Measurements from ENCODE around the gene GMEB1.
A peak's percentile ranks its signal among the peaks of the same experiment; 100 is the strongest.
"Not testable (repeated sequence)": the region's sequence is repeated elsewhere in the genome, so short reads cannot be mapped to it uniquely, and the experiment has no call there.

Gene GMEB1

DNA sequence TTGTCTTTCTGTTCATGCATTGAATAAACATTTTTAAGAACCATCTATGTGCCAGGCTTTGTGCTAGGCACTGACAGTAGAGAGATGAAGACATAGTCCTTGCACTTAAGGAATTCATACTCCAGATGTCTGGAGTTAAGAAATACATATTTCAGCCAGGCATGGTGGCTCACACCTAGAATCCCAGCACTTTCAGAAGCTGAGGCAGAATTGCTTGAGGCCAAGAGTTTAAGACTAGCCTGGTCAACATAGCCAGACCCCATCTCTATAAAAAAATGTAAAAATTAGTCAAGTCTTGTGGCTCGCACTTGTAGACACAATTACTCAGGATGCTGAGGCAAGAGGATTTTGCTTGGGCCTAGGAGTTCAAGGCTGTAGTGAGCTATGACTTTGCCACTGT lies 49.6 kb downstream of the GMEB1 start:
- DNase-seq (ENCODE audit: low read depth in 1 of 2, low spot score in 1 of 2): no peak
- in situ Hi-C loops (cut with HindIII; ENCODE audit: low pct_unique_long_range_greater_than_20kb, low sequenced_read_pairs): no loop called here
- TF ChIP-seq JUND (IDR thresholded peaks at IDR 0.05; ENCODE audit: low read depth): no peak

DNA sequence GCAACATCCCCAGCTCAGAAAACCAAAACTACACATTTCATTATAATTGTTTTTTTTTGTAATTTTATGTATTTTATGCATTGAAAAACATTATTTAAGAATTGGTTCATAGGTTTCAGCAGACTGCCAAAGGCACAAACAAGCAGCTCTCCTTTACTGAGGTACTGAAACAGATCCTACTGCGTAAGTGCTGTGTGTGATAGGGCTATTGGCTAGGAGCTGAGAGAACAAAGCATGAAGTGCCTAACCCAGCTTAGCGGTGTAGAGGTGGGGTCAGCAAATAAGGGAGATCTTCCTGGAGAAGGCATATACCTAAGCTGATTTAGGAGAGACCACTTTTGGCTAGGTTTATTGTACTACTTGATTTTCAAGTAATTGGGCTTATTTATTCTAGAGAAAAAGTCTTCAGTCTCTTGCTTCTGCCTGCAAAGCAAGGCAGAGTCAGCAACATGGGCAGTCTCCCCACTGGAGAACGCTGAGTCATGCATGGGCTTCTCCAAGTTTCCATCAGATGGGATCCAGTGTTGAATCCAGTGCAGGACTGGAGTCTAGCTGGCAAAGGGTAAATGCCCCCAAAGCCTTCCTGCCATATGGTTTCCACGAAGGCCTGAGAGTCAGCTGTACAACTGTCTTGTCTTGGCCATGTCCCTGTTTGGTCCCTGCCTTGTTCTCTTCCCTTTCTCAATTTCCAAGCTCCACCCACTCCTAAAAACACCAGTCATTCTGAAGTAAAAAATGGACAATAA lies 50.2 kb downstream of the GMEB1 start:
- peak in 1 of 2 experiments; percentile 15 for DNase-seq (ENCODE audit: low read depth in 1 of 2, low spot score in 1 of 2)
- no peak for TF ChIP-seq JUND (IDR thresholded peaks at IDR 0.05; ENCODE audit: low read depth)
- in situ Hi-C loops (cut with HindIII; ENCODE audit: low pct_unique_long_range_greater_than_20kb, low sequenced_read_pairs): no loop called here

GRCh38 chr1:28719332-28719619 lies 50.7 kb downstream of the GMEB1 start:
- no peak for TF ChIP-seq JUND (IDR thresholded peaks at IDR 0.05; ENCODE audit: low read depth)
- in situ Hi-C loops (cut with HindIII; ENCODE audit: low pct_unique_long_range_greater_than_20kb, low sequenced_read_pairs): no loop called here
- DNase-seq (ENCODE audit: low read depth in 1 of 2, low spot score in 1 of 2): no peak

- no peak for TF ChIP-seq JUND (IDR thresholded peaks at IDR 0.05; ENCODE audit: low read depth)
- in situ Hi-C loops (cut with HindIII; ENCODE audit: low pct_unique_long_range_greater_than_20kb, low sequenced_read_pairs): no loop called here
- DNase-seq (ENCODE audit: low read depth in 1 of 2, low spot score in 1 of 2): peak in 1 of 2 experiments; percentile 30
These were observed 51.8 kb downstream of the GMEB1 start for GRCh38 chr1:28720376-28720775.

- DNase-seq (ENCODE audit: low read depth in 1 of 2, low spot score in 1 of 2); in situ Hi-C loops (cut with HindIII; ENCODE audit: low pct_unique_long_range_greater_than_20kb, low sequenced_read_pairs): not testable (repeated sequence)
These were observed 53.3 kb downstream of the GMEB1 start for GRCh38 chr1:28721927-28722326.

DNA sequence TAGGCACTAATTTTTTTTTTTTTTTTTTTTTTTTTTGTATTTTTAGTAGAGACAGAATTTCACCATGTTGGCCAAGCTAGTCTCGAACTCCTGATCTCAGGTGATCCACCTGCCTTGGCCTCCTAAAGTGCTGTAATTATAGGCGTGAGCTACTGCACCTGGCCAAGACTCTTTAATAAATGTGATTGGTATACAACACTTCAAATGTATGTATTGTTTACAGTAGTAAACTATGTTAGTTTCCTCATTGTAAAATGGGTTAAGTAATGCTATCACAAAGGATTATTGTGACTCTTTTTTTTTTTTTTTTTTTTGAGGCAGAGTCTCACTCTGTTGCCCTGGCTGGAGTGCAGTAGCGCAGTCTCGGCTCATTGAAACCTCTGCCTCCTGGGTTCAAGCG lies 56.8 kb downstream of the GMEB1 start:
- in situ Hi-C loops (cut with HindIII; ENCODE audit: low pct_unique_long_range_greater_than_20kb, low sequenced_read_pairs); DNase-seq (ENCODE audit: low read depth in 1 of 2, low spot score in 1 of 2): not testable (repeated sequence)

GRCh38 chr1:28735961-28736449 lies 67.4 kb downstream of the GMEB1 start:
- TF ChIP-seq JUND (IDR thresholded peaks at IDR 0.05; ENCODE audit: low read depth): no peak
- DNase-seq (ENCODE audit: low read depth in 1 of 2, low spot score in 1 of 2): no peak
- in situ Hi-C loops (cut with HindIII; ENCODE audit: low pct_unique_long_range_greater_than_20kb, low sequenced_read_pairs): no loop called here

DNA sequence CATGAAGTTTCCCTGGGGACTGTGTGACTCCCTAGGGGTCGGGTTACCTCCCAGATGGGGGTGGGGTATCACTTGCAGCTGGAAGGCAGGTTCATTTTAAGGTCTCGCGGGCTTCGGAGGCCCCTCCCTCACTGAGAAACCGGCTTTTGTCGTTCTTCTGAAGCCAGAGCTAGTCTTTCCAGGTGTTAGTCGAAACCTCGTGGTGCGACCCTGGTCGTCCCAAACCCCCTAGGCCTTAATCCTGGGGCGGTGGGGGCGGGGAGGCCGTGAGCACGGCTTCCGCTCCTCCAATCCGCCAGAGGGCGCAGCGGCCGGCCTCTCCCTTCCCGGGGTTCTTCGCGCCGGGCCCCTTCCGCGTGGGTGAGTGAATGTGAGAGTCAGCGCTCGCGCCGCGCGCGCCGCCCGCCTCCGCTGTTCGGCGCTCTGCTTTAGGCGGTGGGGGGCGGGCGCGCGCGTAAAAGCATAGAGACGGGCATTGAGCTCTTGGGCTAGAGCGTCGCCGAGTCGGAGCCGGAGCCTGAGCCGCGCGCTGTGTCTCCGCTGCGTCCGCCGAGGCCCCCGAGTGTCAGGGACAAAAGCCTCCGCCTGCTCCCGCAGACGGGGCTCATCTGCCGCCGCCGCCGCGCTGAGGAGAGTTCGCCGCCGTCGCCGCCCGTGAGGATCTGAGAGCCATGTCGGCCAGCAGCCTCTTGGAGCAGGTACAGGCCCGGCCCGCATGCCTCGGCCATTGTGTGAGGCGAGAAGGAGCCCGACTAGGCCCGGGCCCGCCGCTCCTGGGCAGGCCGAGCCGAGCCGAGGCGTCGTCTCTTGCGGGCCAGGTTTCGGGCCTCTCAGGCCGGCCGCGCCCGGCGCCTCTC lies 68.1 kb downstream of the GMEB1 start, which contains the start of gene YTHDF2:
TSS of gene YTHDF2 (plus strand) at position 491 of the 857 bp plus-strand sequence. CDS start at position 672, 181 bp downstream.
- peak; percentile 67 to 96 for DNase-seq (ENCODE audit: low read depth in 1 of 2, low spot score in 1 of 2)
- TF ChIP-seq JUND (IDR thresholded peaks at IDR 0.05; ENCODE audit: low read depth): no peak
- in situ Hi-C loops (cut with HindIII; ENCODE audit: low pct_unique_long_range_greater_than_20kb, low sequenced_read_pairs): no loop called here

GRCh38 chr1:28737307-28738132 lies 68.9 kb downstream of the GMEB1 start:
- TF ChIP-seq JUND (IDR thresholded peaks at IDR 0.05; ENCODE audit: low read depth): no peak
- peak; percentile 13 to 44 for DNase-seq (ENCODE audit: low read depth in 1 of 2, low spot score in 1 of 2)

GRCh38 chr1:28740118-28740517 lies 71.5 kb downstream of the GMEB1 start:
- DNase-seq (ENCODE audit: low read depth in 1 of 2, low spot score in 1 of 2): no peak
- no peak for TF ChIP-seq JUND (IDR thresholded peaks at IDR 0.05; ENCODE audit: low read depth)
- in situ Hi-C loops (cut with HindIII; ENCODE audit: low pct_unique_long_range_greater_than_20kb, low sequenced_read_pairs): no loop called here

More at GRCh38 chr1:28737307-28738132, 68.9 kb downstream of the GMEB1 start:
- in situ Hi-C loops (cut with HindIII; ENCODE audit: low pct_unique_long_range_greater_than_20kb, low sequenced_read_pairs): no loop called here

DNA sequence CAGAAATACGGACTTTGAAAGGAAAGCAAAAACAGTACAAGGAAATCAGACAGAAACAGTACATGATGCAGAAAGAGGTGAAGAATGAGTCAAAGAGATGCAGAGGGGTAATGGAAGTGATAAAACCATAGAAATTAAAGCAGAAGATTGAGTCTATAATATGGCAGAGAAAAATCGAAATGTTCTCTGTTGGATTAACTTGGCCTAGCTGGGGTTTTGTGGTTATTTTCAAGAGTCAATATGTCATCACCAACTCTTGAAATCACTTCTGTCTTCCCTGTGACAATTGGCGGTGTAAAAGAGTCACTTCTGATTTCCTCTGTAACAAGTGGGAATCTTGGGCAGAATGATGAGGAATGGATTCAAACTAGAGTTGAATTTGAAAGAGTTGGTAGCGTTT lies 75.6 kb downstream of the GMEB1 start:
- TF ChIP-seq JUND (IDR thresholded peaks at IDR 0.05; ENCODE audit: low read depth): no peak

GRCh38 chr1:28745653-28746173 lies 77.1 kb downstream of the GMEB1 start:
- no peak for DNase-seq (ENCODE audit: low read depth in 1 of 2, low spot score in 1 of 2)
- TF ChIP-seq JUND (IDR thresholded peaks at IDR 0.05; ENCODE audit: low read depth): no peak
- in situ Hi-C loops (cut with HindIII; ENCODE audit: low pct_unique_long_range_greater_than_20kb, low sequenced_read_pairs): no loop called here

More for the DNA sequence above, 75.6 kb downstream of the GMEB1 start:
- in situ Hi-C loops (cut with HindIII; ENCODE audit: low pct_unique_long_range_greater_than_20kb, low sequenced_read_pairs): no loop called here
- no peak for DNase-seq (ENCODE audit: low read depth in 1 of 2, low spot score in 1 of 2)
